Measurements from ENCODE around the gene ATG101.
A peak's percentile ranks its signal among the peaks of the same experiment; 100 is the strongest.

ATG101 gene, protein sequence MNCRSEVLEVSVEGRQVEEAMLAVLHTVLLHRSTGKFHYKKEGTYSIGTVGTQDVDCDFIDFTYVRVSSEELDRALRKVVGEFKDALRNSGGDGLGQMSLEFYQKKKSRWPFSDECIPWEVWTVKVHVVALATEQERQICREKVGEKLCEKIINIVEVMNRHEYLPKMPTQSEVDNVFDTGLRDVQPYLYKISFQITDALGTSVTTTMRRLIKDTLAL

DNA sequence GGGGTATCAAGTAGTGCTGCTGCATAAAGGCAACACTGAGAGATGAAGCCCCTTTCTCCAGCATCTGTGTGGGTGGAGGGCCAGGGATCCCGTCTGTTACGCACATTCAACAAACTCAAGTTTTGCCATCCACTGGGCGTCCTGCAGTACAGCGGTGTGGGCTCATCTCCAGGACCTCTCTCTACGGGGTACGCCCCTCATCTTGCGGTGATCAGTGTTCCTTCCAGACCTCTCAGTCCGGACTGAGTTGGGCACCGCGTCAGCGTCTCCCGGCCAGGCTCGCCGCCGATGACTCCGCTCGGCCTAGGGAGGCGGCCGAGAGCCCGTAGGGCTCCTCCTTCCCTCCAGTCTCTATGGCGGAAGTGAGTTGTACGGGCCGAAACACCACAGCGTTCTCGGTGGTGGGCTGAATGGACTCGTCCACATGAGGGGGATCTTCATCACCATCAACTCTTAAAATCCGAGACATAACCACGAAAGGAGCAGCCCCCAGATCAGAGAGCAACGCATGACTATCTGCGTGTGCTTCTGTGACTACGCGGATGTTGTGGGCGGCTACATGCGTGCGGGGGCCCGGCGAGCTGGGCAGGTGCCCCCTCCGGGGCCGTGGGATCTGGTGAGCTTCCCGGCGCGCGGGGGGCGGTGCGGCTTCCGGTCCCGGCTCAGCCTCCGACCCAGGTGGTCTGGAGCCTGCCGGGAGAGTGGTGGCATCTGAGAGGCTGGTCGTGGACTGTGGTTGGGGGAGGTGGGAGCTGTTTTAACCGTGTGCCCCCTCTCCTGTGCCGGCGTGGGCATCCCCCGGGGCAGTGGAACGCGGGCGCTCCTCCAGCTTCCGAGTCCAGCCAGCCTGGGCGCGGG lies at the start of gene ATG101:
ATG101 (plus strand) TSS at position 652 of the 858 bp plus-strand sequence. CDS start 3,673 bp downstream, outside the sequence.
- peak; percentile 88 to 93 for DNase-seq

- peak in 1 of 2 experiments; percentile 48 for DNase-seq
These were observed 49.0 kb upstream of the ATG101 start for GRCh38 chr12:52020539-52021336.

- no peak for DNase-seq
These were observed 47.0 kb upstream of the ATG101 start for GRCh38 chr12:52022841-52023181.

- DNase-seq = peak; percentile 48 to 80
These were observed 46.4 kb upstream of the ATG101 start for GRCh38 chr12:52023182-52023975.

- peak in 1 of 2 experiments; percentile 45 for DNase-seq
These were observed 45.6 kb upstream of the ATG101 start for GRCh38 chr12:52023976-52024688.

DNA sequence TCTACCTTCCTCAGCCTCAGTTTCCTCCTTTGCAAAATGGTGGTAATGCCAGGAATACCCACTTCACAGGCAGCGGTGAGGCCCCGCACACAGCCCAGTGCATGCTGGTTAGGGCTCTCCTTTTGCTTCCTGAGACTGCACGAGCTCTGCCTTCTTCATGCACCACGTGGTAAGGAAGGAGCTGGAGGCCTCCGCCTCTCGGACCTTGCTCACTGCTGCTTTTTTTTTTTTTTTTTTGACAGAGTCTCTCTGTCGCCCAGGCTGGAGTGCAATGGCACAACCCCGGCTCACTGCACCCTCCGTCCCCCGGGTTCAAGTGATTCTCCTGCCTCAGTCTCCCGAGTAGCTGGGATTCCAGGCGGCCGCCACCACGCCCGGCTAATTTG lies 44.9 kb upstream of the ATG101 start:
- no peak for DNase-seq

GRCh38 chr12:52026263-52026662 lies 43.5 kb upstream of the ATG101 start:
- DNase-seq = no peak

- DNase-seq = no peak
These were observed 42.5 kb upstream of the ATG101 start for GRCh38 chr12:52027085-52027843.

DNA sequence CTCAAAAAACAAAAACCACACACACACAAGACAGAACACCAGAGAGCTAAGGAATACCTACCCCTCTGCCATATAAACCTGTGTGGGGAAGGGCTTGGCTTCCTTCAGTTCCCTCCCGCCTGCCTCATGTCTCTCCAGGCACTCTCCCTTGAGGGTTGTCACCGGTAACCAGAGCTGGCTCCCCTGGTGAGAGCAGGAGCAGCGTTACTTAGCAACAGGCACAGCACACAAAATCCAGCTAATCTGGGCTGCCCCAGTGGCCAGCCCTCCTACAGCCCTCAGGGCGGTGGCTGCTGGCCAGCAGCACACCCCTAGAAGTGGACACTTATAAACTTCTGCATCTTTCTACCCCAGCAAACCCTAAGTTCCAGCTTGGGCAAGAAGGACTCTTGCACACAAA lies 40.1 kb upstream of the ATG101 start:
- no peak for DNase-seq

- peak in 1 of 2 experiments; percentile 37 for DNase-seq
These were observed 37.4 kb upstream of the ATG101 start for GRCh38 chr12:52032446-52032803.

- DNase-seq = peak; percentile 89 to 96
These were observed 36.9 kb upstream of the ATG101 start for GRCh38 chr12:52032804-52033445.

- no peak for DNase-seq
These were observed 36.2 kb upstream of the ATG101 start for GRCh38 chr12:52033446-52034140.

DNA sequence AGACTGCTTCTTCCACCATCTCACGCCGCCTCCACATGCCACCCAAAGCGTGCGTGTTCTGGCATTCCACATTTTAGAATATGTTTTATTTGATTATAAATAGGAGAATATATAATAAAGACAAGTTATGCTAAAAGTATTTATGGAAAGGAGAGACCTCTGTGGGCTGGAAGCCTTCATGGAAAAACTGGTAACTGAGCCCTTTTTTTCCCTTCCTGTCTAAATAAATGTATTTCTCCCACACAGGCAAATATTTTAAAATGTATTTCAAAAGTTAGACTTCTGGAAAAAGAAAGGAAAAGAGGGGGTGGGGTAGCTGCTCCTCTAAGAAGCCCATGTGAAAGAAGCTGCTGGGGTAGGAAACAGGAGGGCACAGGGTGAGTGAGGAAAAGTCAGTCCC lies 34.6 kb upstream of the ATG101 start:
- no peak for DNase-seq

- no peak for DNase-seq
These were observed 33.9 kb upstream of the ATG101 start for GRCh38 chr12:52035926-52036325.

DNA sequence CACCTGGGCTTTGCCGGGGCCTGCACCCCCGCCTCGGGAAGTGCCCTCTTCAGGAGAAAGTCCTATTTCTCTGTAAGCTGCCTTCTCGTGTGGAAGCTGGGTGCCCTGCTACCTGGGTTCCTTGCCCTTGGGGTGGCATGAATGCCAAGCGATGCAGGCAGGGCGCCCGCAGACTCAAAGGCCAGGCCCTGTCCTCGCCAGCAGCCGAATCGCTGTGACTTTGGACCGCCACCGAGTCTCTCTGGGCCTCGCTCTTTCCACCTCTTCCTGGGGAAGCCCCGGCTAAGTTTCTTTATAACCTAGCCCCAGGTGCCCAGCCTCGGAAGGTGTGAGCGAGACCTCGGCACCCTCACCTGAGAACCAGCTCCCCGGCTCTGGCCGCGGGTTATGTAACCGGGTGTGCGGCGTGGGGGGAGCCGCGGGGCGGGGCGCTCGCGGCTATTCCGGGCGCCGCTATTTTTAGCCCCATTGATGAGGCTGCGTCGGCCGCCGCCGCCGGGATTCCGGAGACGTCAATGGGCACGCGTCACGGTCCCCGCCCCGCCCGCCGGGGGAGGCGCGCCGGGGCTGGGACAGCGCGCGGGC lies 33.1 kb upstream of the ATG101 start:
- DNase-seq = peak in 1 of 2 experiments; percentile 23

DNA sequence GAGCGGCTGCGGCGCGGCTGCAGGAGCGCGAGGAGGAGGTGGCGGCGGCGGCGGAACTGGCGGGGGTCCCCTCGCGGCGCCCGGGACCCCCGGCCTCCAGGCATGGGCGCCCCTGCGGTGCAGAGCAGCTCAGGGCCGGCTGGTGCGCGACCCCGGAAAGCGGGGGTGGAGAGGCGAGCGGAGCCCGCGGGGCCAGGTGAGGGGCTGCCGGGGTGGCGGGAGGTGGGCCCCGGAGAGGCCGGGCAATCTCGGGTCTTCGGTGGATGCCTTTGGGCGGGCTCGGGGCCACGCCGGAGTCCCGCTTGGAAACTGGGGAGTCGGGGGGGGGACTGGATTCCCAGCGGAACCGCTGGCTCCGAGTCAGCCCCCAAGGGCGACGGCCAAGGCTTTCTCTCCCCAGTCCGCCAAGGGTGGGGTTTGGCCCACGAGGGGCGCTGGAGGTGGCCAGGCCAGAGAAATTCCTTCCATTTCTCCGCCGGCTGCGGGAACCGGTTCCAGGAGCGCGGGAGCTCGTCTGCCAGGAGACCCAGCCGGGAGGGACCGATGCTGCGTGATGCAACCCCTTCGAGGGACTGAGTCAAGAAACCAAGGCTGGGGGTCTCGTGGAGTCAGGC lies 32.4 kb upstream of the ATG101 start:
- no peak for DNase-seq

- no peak for DNase-seq
These were observed 31.3 kb upstream of the ATG101 start for GRCh38 chr12:52038447-52038846.

DNA sequence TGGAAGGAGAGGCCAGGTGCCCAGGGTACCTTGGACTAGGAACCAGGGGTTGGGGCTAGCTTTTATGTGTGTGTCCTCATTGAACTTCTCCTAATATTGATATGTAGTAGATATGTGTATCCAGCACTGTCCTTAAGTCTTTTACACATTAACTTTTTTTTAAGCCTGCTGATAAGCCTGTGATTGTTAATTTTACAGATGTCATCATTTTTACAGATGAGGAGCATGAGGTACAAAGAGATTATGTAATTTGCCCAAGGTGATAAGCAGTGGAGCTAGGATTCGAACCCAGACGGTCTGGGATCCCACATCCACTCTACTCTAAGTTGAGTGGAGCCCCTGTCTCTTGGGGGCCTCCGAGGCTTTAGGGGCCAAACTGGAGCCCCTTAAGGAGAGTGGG lies 28.7 kb upstream of the ATG101 start:
- no peak for DNase-seq

- DNase-seq = peak in 1 of 2 experiments; percentile 42
These were observed 28.1 kb upstream of the ATG101 start for GRCh38 chr12:52041695-52042123.
